ENCODE results near the gene FASTK.

DNA sequence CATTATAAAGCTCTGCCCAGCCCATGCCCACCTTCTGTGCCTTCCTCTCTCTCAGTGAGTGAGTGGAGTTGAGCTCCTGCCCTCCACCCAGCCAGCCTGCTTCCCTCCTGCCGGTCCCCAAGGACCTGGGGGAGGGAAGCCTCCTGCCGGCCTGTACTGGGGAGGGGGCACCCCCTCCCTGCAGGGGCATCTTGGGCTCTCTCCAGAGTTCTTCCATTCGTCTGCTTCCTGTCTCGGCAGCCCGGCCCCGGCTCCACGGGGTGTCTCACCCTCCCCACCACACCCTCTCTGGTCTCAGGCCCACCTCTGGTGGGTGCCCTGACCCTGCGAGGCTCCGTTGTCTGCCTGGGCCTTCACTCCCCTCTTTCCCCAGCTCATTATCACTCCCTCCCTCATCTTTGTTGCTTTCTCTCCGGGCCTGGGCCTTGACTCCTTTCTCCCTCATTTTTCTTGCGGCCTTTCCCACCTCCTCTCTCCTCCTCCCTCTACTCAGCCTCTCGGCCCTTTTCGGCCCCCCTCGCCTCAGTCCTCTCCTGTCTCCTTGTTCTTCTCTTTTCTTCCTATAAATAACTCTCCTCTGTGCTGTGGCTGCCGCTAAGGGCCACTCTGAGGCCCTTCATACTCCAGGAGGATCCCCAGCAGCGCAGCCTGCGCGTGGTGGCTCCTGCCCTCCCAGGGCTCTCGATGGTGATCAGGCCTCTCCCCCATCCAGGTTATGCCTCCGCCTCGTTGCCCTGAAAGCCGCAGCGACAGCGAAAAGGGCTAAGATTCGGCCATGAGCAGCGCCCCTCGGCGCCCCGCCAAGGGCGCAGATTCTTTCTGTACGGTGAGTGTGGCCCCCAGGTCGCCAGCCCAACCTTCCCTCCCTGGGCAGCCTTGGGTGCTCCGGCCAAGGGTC lies 19.1 kb downstream of the FASTK start:
- TF ChIP-seq, protein P1, sequence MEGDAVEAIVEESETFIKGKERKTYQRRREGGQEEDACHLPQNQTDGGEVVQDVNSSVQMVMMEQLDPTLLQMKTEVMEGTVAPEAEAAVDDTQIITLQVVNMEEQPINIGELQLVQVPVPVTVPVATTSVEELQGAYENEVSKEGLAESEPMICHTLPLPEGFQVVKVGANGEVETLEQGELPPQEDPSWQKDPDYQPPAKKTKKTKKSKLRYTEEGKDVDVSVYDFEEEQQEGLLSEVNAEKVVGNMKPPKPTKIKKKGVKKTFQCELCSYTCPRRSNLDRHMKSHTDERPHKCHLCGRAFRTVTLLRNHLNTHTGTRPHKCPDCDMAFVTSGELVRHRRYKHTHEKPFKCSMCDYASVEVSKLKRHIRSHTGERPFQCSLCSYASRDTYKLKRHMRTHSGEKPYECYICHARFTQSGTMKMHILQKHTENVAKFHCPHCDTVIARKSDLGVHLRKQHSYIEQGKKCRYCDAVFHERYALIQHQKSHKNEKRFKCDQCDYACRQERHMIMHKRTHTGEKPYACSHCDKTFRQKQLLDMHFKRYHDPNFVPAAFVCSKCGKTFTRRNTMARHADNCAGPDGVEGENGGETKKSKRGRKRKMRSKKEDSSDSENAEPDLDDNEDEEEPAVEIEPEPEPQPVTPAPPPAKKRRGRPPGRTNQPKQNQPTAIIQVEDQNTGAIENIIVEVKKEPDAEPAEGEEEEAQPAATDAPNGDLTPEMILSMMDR (IDR thresholded peaks at IDR 0.05): no peak
- no peak for TF ChIP-seq EZH2 (IDR thresholded peaks at IDR 0.05)
